Brain pericyte (primary cell): ENCODE measurements around the gene VTCN1.
"Not testable (repeated sequence)": the region's sequence is repeated elsewhere in the genome, so short reads cannot be mapped to it uniquely, and the experiment has no call there.

Experiments
- DNase-seq: peaks from one replicate; pipeline ENCODE4 v3.0.0-alpha.2; 2012; ENCODE audit warnings: low read depth, low spot score

The VTCN1 gene

GRCh38 chr1:117210831-117211261, at the start of gene VTCN1:
VTCN1 (minus strand) TSS chr1:117210927; CDS start chr1:117210855, 72 bp downstream.
- no peak for DNase-seq

- DNase-seq, result no peak
These were observed 48.1 kb upstream of the VTCN1 start for GRCh38 chr1:117258791-117259190.

- not testable (repeated sequence) for DNase-seq
These were observed 47.3 kb upstream of the VTCN1 start for GRCh38 chr1:117258075-117258474.

GRCh38 chr1:117257291-117257690, 46.6 kb upstream of the VTCN1 start:
- no peak for DNase-seq

- DNase-seq, result no peak
These were observed 39.4 kb upstream of the VTCN1 start for GRCh38 chr1:117250061-117250606.

- DNase-seq, result no peak
These were observed 34.2 kb upstream of the VTCN1 start for GRCh38 chr1:117244971-117245370.

GRCh38 chr1:117244306-117244705, 33.6 kb upstream of the VTCN1 start:
- DNase-seq, result no peak

GRCh38 chr1:117241512-117241911, 30.8 kb upstream of the VTCN1 start:
- no peak for DNase-seq

- no peak for DNase-seq
These were observed 29.8 kb upstream of the VTCN1 start for GRCh38 chr1:117240547-117240946.

- DNase-seq, result no peak
These were observed 28.7 kb upstream of the VTCN1 start for GRCh38 chr1:117239467-117239866.

GRCh38 chr1:117237726-117238381, 27.1 kb upstream of the VTCN1 start:
- DNase-seq, result no peak

GRCh38 chr1:117235863-117236465, 25.2 kb upstream of the VTCN1 start:
- no peak for DNase-seq

- DNase-seq, result no peak
These were observed 21.8 kb upstream of the VTCN1 start for GRCh38 chr1:117232531-117232930.

- DNase-seq, result no peak
These were observed 21.1 kb upstream of the VTCN1 start for GRCh38 chr1:117231748-117232373.

GRCh38 chr1:117231312-117231711, 20.6 kb upstream of the VTCN1 start:
- no peak for DNase-seq

- no peak for DNase-seq
These were observed 18.5 kb upstream of the VTCN1 start for GRCh38 chr1:117229217-117229616.

- DNase-seq, result no peak
These were observed 15.2 kb upstream of the VTCN1 start for GRCh38 chr1:117225931-117226330.

GRCh38 chr1:117216718-117217117, 6.0 kb upstream of the VTCN1 start:
- DNase-seq, result no peak

- no peak for DNase-seq
These were observed 5.2 kb upstream of the VTCN1 start for GRCh38 chr1:117215733-117216462.

GRCh38 chr1:117215019-117215418, 4.3 kb upstream of the VTCN1 start:
- DNase-seq, result no peak

GRCh38 chr1:117213046-117213445, 2.3 kb upstream of the VTCN1 start:
- DNase-seq, result no peak

- DNase-seq, result no peak
These were observed 341 bp downstream of the VTCN1 start for GRCh38 chr1:117210386-117210785.
